Testis (tissue), 3 donors: ENCODE measurements around the gene STON2. TPM values are rescaled to one million over a fixed set of nuclear protein-coding genes. Genes with fewer than 3 reads are reported as not detected.
"Not testable (repeated sequence)": the region's sequence is repeated elsewhere in the genome, so short reads cannot be mapped to it uniquely, and the experiment has no call there.

Experiments used
- DNase-seq: peaks from one replicate; pipeline ENCODE4 v3.0.0-alpha.2; 2019
- H3K27ac ChIP-seq, 2 donors: fragments of 200-600 bp; sonication (generic); one replicate each; pipeline ENCODE4 v1.5.1; 2019
- H3K27me3 ChIP-seq: fragments of 200-600 bp; sonication (generic); one replicate; pipeline ENCODE4 v1.5.1; 2019
- H3K36me3 ChIP-seq: fragments of 200-600 bp; sonication (generic); one replicate; pipeline ENCODE4 v1.5.1; 2017; ENCODE audit warnings: low read depth; ENCODE audit errors: missing control alignments
- H3K4me1 ChIP-seq: fragments of 200-600 bp; sonication (generic); one replicate; pipeline ENCODE4 v1.5.1; 2019
- H3K4me3 ChIP-seq, 2 donors: fragments of 200-600 bp; sonication (generic); one replicate each; pipeline ENCODE4 v1.5.1; 2017 to 2019
- H3K9me3 ChIP-seq: fragments of 200-600 bp; sonication (generic); one replicate; pipeline ENCODE4 v1.5.1; 2017
- CTCF ChIP-seq, 3 experiments: fragments of 450-650 bp in 2 of 3; fragments of 200-600 bp in 1 of 3; sonication (generic) in 1 of 3; IDR thresholded peaks; one replicate each; pipeline ENCODE4 v1.5.1; 2016 to 2019; ENCODE audit warnings: antibody characterized with exemption in 3 of 3, mild to moderate bottlenecking in 2 of 3, moderate library complexity in 1 of 3
- POLR2A ChIP-seq: fragments of 450-650 bp; IDR thresholded peaks from one replicate; pipeline ENCODE4 v1.6.1; 2017; ENCODE audit warnings: antibody characterized with exemption, mild to moderate bottlenecking, moderate library complexity
- WGBS, 2 donors: methylation state at CpG; one replicate each; pipeline ENCODE4 v1.1.5; 2018; 5-methylcytosine and 5-hydroxymethylcytosine counted together
- intact Hi-C: fragments of 100-400 bp; cut with DNase I; formaldehyde crosslinking; loops from one replicate; pipeline ENCODE4 v1.15.1; 2023; ENCODE audit warnings: low total_unique reads
- polyA plus RNA-seq: library from polyadenylated mRNA; stranded (reverse); fragments of 350-450 nt; fragmentation: Illumina TruSeq; extraction: RNeasy Lipid Tissue Mini Kit (QIAGEN cat#74804); gene quantifications from one replicate; pipeline ENCODE4 v1.2.3, GENCODE V29; 2014; ENCODE audit warnings: low read depth, low replicate concordance; ENCODE audit not compliant: insufficient read depth
- total RNA-seq, 2 donors: library from RNA; depleted of rRNA; stranded (reverse); fragments of >200 nt; gene quantifications; one replicate each; pipeline ENCODE4 v1.2.3, GENCODE V29; 2016

STON2 gene
- total and polyA plus RNA-seq, 3 donors from 2014 or later, result 8.3 to 38.5 (median 22.8) TPM

DNA sequence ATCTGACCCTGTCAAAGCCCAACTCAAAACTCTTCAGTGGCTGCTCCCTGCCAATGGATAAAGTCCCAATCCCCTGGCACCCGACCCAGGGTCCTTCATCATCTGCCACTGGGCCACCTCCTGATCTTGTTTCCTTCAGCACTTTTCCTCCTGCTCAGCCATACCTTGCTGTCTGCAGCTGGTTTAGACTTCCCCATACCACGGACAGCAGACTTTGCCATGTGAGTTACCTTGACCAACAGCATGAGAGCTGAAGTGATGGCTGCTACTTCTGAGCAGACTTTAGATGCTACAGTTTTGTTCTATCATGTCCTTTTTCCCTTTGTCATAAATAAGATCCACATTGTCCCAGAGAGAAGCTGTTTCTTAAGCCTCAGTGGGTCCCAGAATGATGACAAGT, 33.3 kb upstream of the STON2 start:
- H3K4me3 ChIP-seq, result no peak overlapping the region
- no peak overlapping the region for H3K27ac ChIP-seq
- no peaks in the 10 kb centered on the region for H3K36me3 ChIP-seq
- intact Hi-C loops, result no loop called here
- no peaks in the 10 kb centered on the region for H3K9me3 ChIP-seq
- no peaks in the 10 kb centered on the region for H3K27me3 ChIP-seq
- peaks cover 16% of the 10 kb centered on the region for H3K4me1 ChIP-seq
- no peak for DNase-seq
- TF ChIP-seq CTCF (IDR thresholded peaks at IDR 0.05), result no peak
- WGBS, 2 donors, result 66 to 84% methylated on average over 2 of the region's 2 CpGs

DNA sequence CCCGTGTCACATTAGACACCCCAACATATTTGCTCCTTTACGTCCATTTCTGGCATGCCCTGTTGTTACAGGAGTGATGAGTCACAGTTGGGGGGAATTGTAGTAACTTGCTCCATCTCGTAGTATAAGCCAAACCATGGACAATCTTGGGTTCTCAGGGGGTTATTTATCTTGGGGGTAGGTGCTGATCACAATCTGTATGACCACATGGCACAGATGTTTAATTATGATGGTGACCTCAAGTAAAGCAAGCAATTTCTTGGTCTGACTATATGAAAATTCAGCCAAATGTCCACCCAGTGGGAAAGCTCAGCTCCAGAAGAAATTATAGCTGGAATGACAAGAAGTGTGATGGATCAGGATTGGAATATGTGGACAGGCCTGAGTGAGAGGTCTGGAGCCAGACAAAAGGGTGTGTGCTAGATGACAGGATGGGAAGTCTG, 32.1 kb upstream of the STON2 start:
- DNase-seq, result no peak
- no peak overlapping the region for H3K4me3 ChIP-seq
- H3K36me3 ChIP-seq, result no peaks in the 10 kb centered on the region
- H3K27me3 ChIP-seq, result no peaks in the 10 kb centered on the region
- intact Hi-C loops, result no loop called here
- no peak for TF ChIP-seq POLR2A
- no peak for TF ChIP-seq CTCF (IDR thresholded peaks at IDR 0.05)
- H3K4me1 ChIP-seq, result peaks cover 16% of the 10 kb centered on the region
- H3K9me3 ChIP-seq, result no peaks in the 10 kb centered on the region
- WGBS, 2 donors, result 90 to 95% methylated on average over 3 of the region's 3 CpGs
- no peak overlapping the region for H3K27ac ChIP-seq

DNA sequence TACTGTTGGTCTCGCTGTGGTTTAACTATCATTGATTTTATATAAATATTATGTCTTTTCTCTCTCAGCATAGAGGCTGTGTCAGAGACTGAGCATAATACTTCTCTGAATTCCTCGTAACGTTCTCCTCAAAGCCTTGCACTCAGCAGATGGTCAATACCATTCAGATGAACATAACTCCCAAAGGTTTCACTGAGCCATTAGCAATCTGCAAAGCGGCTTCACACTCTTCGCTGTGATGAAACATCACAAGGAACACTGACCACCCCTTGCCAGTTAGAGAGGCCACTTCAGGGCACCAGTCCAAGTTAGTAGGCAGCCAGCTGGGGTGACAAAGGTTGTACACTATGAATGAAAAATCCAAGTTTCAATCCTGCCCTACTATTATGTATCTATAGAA, 30.1 kb upstream of the STON2 start:
- no peak overlapping the region for H3K27ac ChIP-seq
- H3K36me3 ChIP-seq, result no peaks in the 10 kb centered on the region
- 83 to 90% methylated on average over 5 of the region's 5 CpGs for WGBS, 2 donors
- TF ChIP-seq POLR2A, result no peak
- no peak for TF ChIP-seq CTCF (IDR thresholded peaks at IDR 0.05)
- intact Hi-C loops, result no loop called here
- H3K4me3 ChIP-seq, result no peak overlapping the region
- H3K4me1 ChIP-seq, result peaks cover 9% of the 10 kb centered on the region
- no peak for DNase-seq
- H3K27me3 ChIP-seq, result no peaks in the 10 kb centered on the region
- no peaks in the 10 kb centered on the region for H3K9me3 ChIP-seq

DNA sequence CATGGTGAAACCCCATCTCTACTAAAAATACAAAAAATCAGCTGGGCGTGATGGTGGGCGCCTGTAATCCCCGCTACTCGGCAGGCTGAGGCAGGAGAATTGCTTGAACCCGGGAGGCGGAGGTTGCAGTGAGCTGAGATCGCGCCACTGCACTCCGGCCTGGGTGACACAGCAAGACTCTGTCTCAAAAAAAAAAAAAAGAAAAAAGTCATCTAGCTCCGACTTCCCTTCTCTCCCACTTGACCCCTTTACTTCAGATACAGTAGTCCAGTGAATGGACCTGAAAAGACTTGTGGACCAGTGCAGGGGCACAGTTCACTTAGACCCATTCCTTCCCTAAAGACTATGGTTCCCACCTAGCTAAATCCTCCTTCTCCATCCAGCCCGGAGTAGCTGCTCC, 29.6 kb upstream of the STON2 start:
- H3K36me3 ChIP-seq, H3K4me3 ChIP-seq, H3K27ac ChIP-seq, H3K9me3 ChIP-seq, intact Hi-C loops, DNase-seq, H3K4me1 ChIP-seq, H3K27me3 ChIP-seq: not testable (repeated sequence)
- 93 to 97% methylated on average over 11 of the region's 11 CpGs for WGBS, 2 donors

- 92 to 97% methylated on average over 1 of the region's 1 CpG for WGBS, 2 donors
- Histone ChIP-seq H3K27me3 (no peaks in the 10 kb centered on the region), H3K4me1 (peaks cover under 1% of the 10 kb centered on the region), H3K36me3 (no peaks in the 10 kb centered on the region), H3K4me3 (no peak overlapping the region), H3K27ac (no peak overlapping the region), H3K9me3 (no peaks in the 10 kb centered on the region)
- DNase-seq, result no peak
- intact Hi-C loops, result no loop called here
- TF ChIP-seq POLR2A (no peak), CTCF (IDR thresholded peaks at IDR 0.05) (no peak)
Observed at GRCh38 chr14:81429028-81429427, 28.9 kb upstream of the STON2 start.
